GM23248 (cell line): Measurements from ENCODE around the gene MRPL14. TPM values are rescaled to one million over a fixed set of nuclear protein-coding genes. Genes with fewer than 3 reads are reported as not detected.
"Not testable (repeated sequence)": the region's sequence is repeated elsewhere in the genome, so short reads cannot be mapped to it uniquely, and the experiment has no call there.

Experiments
- DNase-seq: peaks from one replicate; pipeline ENCODE4 v3.0.0-alpha.2; 2015
- H2AFZ ChIP-seq: fragments of 200-600 bp; sonication (generic); 2 replicates; pipeline ENCODE4 v1.6.1; 2016; ENCODE audit warnings: antibody characterized with exemption
- H3F3A ChIP-seq: fragments of 200-600 bp; sonication (generic); 2 replicates; pipeline ENCODE4 v1.6.1; 2016; ENCODE audit warnings: mild to moderate bottlenecking, antibody characterized with exemption, mixed run types; ENCODE audit not compliant: insufficient read depth
- H3K27ac ChIP-seq: fragments of 200-600 bp; sonication (generic); 2 replicates; pipeline ENCODE4 v1.5.1; 2016; ENCODE audit warnings: mild to moderate bottlenecking
- H3K27me3 ChIP-seq: fragments of 200-600 bp; sonication (generic); replicated peaks from 2 replicates; pipeline ENCODE4 v1.6.1; 2016; ENCODE audit warnings: mild to moderate bottlenecking; ENCODE audit not compliant: insufficient read depth
- H3K36me3 ChIP-seq: fragments of 200-600 bp; sonication (generic); 2 replicates; pipeline ENCODE4 v1.6.1; 2016; ENCODE audit warnings: low read depth, mild to moderate bottlenecking
- H3K4me1 ChIP-seq: fragments of 200-600 bp; sonication (generic); 2 replicates; pipeline ENCODE4 v1.6.1; 2016; ENCODE audit warnings: mild to moderate bottlenecking; ENCODE audit not compliant: insufficient read depth
- H3K4me2 ChIP-seq: fragments of 200-600 bp; sonication (generic); one replicate; pipeline ENCODE4 v1.6.1; 2016; ENCODE audit warnings: mild to moderate bottlenecking; ENCODE audit not compliant: unreplicated experiment
- H3K4me3 ChIP-seq: fragments of 200-600 bp; sonication (generic); 2 replicates; pipeline ENCODE4 v1.5.1; 2016; ENCODE audit warnings: mild to moderate bottlenecking
- H3K79me2 ChIP-seq: fragments of 200-600 bp; sonication (generic); 2 replicates; pipeline ENCODE4 v1.6.1; 2016; ENCODE audit warnings: mild to moderate bottlenecking; ENCODE audit not compliant: insufficient read depth
- H3K9ac ChIP-seq: fragments of 200-600 bp; sonication (generic); 2 replicates; pipeline ENCODE4 v1.6.1; 2016; ENCODE audit warnings: mild to moderate bottlenecking
- H3K9me2 ChIP-seq: fragments of 200-600 bp; sonication (generic); 2 replicates; pipeline ENCODE4 v1.6.1; 2016; ENCODE audit warnings: mixed run types, mild to moderate bottlenecking, moderate library complexity; ENCODE audit not compliant: insufficient read depth
- H3K9me3 ChIP-seq: fragments of 200-600 bp; sonication (generic); one replicate; pipeline ENCODE4 v1.6.1; 2017; ENCODE audit warnings: low read depth
- H4K20me1 ChIP-seq: fragments of 200-600 bp; sonication (generic); 2 replicates; pipeline ENCODE4 v1.6.0; 2016; ENCODE audit not compliant: insufficient read depth
- EZH2 ChIP-seq: fragments of 200-600 bp; sonication (generic); IDR thresholded peaks from 2 replicates; pipeline ENCODE4 v1.6.1; 2018; ENCODE audit warnings: antibody characterized with exemption, mild to moderate bottlenecking; ENCODE audit not compliant: insufficient read depth, poor library complexity, severe bottlenecking
- EZH2phosphoT487 ChIP-seq: fragments of 200-600 bp; sonication (generic); IDR thresholded peaks from 2 replicates; pipeline ENCODE4 v1.6.1; 2018; ENCODE audit warnings: antibody characterized with exemption, moderate library complexity, mild to moderate bottlenecking, low read depth; ENCODE audit not compliant: insufficient read depth
- WGBS, 2 experiments: methylation state at CpG; one replicate each; pipeline ENCODE4 v1.1.6; 2015 to 2017; ENCODE audit warnings: low lambda C conversion rate in 2 of 2, low coverage in 1 of 2; ENCODE audit errors: missing lambda C conversion rate in 2 of 2; 5-methylcytosine and 5-hydroxymethylcytosine counted together
- in situ Hi-C: fragments of 300-500 bp; cut with MboI; formaldehyde crosslinking; loops from 2 replicates; pipeline ENCODE4 v1.15.0; 2020
- polyA plus RNA-seq: library from polyadenylated mRNA; unstranded; fragments of >200 nt; fragmentation: Nextera tagmentation; extraction: Ambion mirVana; gene quantifications from 2 replicates; pipeline ENCODE4 v1.2.1, GENCODE V29; 2016
- total RNA-seq: library from RNA; depleted of rRNA; stranded (reverse); fragments of >200 nt; shearing (Covaris generic); gene quantifications from 2 replicates; pipeline ENCODE4 v1.2.3, GENCODE V29; 2014

Gene MRPL14
- total and polyA plus RNA-seq, 2 experiments from 2014 or later, result 47.6 to 91.2 TPM

DNA sequence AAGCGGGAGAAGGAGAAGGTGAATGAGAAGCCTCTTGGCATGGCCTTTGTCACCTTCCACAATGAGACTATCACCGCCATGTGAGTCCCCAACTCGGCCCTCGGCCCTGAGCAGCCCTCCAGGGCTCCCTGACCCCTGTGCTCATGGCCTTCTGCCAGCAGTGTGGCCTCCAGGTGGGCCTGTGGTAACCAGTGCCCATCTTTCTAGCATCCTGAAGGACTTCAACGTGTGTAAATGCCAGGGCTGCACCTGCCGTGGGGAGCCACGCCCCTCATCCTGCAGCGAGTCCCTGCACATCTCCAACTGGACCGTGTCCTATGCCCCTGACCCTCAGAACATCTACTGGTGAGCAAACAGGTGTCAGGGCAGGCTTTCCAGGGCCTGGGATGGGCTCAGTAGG is 21.1 kb upstream of the MRPL14 start:
- H3F3A ChIP-seq, result peaks cover 4% of the 10 kb centered on the region; the same call in 1 of the 2 replicates
- H4K20me1 ChIP-seq, result no peaks in the 10 kb centered on the region
- no peaks in the 10 kb centered on the region for H3K79me2 ChIP-seq
- no peak overlapping the region for H3K27ac ChIP-seq
- in situ Hi-C loops, result no loop called here
- no peaks in the 10 kb centered on the region for H3K4me1 ChIP-seq
- no peak for DNase-seq
- TF ChIP-seq EZH2phosphoT487 (no peak), EZH2 (no peak)
- H3K4me3 ChIP-seq, result no peak overlapping the region
- H2AFZ ChIP-seq, result no peak overlapping the region
- no peak overlapping the region for H3K4me2 ChIP-seq
- H3K9ac ChIP-seq, result no peak overlapping the region
- no peaks in the 10 kb centered on the region for H3K36me3 ChIP-seq
- no peaks in the 10 kb centered on the region for H3K9me3 ChIP-seq
- H3K9me2 ChIP-seq, result no peaks in the 10 kb centered on the region
- H3K27me3 ChIP-seq, result no peaks in the 10 kb centered on the region
- WGBS, 2 experiments, result 81 to 88% methylated on average over 9 of the region's 9 CpGs

DNA sequence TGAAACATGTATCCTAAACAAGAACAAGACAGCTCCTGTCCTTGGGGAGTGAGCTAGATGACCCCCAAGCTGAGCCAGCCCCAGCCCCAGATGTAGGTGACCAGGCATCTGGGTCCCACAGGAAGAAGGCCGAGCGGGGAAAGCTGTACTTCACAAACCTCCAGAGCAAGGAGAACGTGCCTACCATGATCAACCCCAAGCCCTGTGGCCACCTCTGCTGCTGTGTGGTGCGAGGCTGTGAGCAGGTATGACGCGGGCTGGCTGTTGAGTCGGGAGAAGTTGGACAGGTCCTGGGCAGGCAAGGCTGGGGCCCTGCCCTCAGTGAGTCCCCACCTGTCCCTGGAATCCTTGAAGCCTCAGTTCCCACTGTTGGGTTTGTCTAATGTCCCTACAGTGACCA is 20.0 kb upstream of the MRPL14 start:
- H3K36me3 ChIP-seq, result no peaks in the 10 kb centered on the region
- DNase-seq, result no peak
- H3K9me2 ChIP-seq, result no peaks in the 10 kb centered on the region
- WGBS, 2 experiments, result 86 to 91% methylated on average over 7 of the region's 7 CpGs
- no peak overlapping the region for H3K27ac ChIP-seq
- TF ChIP-seq EZH2phosphoT487, result no peak
- TF ChIP-seq EZH2, result no peak
- in situ Hi-C loops, result no loop called here
- H4K20me1 ChIP-seq, result no peaks in the 10 kb centered on the region
- no peak overlapping the region for H2AFZ ChIP-seq
- no peaks in the 10 kb centered on the region for H3K9me3 ChIP-seq
- H3K27me3 ChIP-seq, result no peaks in the 10 kb centered on the region
- H3K4me2 ChIP-seq, result no peak overlapping the region
- peaks cover 4% of the 10 kb centered on the region; the same call in 1 of the 2 replicates for H3F3A ChIP-seq
- no peak overlapping the region for H3K4me3 ChIP-seq
- no peaks in the 10 kb centered on the region for H3K4me1 ChIP-seq
- H3K79me2 ChIP-seq, result no peaks in the 10 kb centered on the region
- H3K9ac ChIP-seq, result no peak overlapping the region

DNA sequence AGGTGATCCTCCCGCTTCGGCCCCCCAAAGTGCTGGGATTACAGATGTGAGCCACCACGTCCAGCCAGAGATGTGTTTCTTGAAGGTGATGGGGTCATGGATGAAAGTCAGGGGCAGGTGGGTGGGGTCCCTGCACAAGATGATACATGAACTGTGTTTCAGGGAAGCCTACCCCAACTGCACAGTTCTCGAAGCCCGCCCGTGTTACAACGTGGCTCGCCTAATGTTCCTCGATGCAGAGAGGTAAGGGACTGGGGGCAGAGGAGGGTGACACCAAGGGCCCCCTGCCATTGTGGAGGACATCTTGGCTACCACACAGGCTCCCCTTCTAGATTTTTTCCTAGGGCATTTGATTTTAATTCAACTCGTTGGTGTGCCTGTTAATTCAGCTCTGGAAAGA is 19.4 kb upstream of the MRPL14 start:
- H3K27ac ChIP-seq, result no peak overlapping the region
- TF ChIP-seq EZH2 (no peak), EZH2phosphoT487 (no peak)
- in situ Hi-C loops, result no loop called here
- H3K9me3 ChIP-seq, result no peaks in the 10 kb centered on the region
- no peaks in the 10 kb centered on the region for H3K36me3 ChIP-seq
- H3K9ac ChIP-seq, result no peak overlapping the region
- no peaks in the 10 kb centered on the region for H3K4me1 ChIP-seq
- H2AFZ ChIP-seq, result no peak overlapping the region
- 81 to 89% methylated on average over 10 of the region's 10 CpGs for WGBS, 2 experiments
- no peaks in the 10 kb centered on the region for H4K20me1 ChIP-seq
- no peaks in the 10 kb centered on the region for H3K79me2 ChIP-seq
- H3K4me2 ChIP-seq, result no peak overlapping the region
- no peaks in the 10 kb centered on the region for H3K9me2 ChIP-seq
- H3K4me3 ChIP-seq, result no peak overlapping the region
- DNase-seq, result no peak
- no peaks in the 10 kb centered on the region for H3K27me3 ChIP-seq
- H3F3A ChIP-seq, result peaks cover 4% of the 10 kb centered on the region; the same call in 1 of the 2 replicates

DNA sequence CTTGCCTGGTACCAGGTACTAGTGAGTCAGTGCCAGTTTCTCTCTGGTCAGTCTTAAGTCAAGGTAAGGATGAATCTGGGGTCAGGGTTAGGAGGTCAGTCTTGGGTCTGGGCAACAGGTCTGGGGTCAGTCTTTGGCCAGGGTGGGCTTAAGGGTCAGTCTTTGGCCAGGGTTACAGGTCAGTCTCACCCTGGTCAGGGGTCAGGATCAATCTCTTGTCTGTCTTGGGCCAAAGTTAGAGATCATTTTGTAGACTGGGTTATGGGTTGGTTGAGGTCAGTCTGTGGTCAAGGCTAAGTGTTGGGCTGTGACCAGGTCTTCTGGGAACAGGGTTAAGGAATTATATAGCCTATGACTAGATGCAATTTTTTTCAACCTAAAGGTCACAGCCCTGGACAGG is 18.6 kb upstream of the MRPL14 start:
- TF ChIP-seq EZH2, result no peak
- TF ChIP-seq EZH2phosphoT487, result no peak
- Histone ChIP-seq H3K4me1 (no peaks in the 10 kb centered on the region), H3K9me2 (no peaks in the 10 kb centered on the region), H3F3A (no peaks in the 10 kb centered on the region), H2AFZ (no peak overlapping the region), H3K9ac (no peak overlapping the region), H3K27me3 (no peaks in the 10 kb centered on the region), H3K27ac (no peak overlapping the region), H3K4me2 (no peak overlapping the region), H4K20me1 (no peaks in the 10 kb centered on the region), H3K79me2 (no peaks in the 10 kb centered on the region), H3K9me3 (no peaks in the 10 kb centered on the region), H3K4me3 (no peak overlapping the region), H3K36me3 (0 out of 2 replicates have a peak, but pooled peaks cover 2% of the 10 kb centered on the region)
- in situ Hi-C loops, result no loop called here
- DNase-seq, result no peak

DNA sequence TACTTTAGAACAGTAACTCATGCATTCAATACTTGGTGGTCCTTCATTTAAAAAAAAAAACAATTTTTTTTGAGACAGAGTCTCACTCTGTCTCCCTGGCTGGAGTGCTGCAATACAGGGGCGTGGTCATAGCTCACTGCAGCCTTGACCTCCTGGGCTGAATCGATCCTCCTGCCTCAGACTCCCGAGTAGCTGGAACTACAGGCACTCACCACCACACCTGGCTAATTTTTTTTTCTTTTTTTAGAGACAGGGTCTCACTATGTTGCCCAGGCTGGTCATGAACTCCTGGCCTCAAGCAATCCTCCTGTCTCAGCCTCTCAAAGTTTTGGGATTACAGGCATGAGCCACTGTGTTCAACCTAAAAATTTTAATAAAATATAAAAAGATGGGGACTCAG is 17.3 kb upstream of the MRPL14 start:
- H3F3A ChIP-seq, H3K79me2 ChIP-seq, H3K9me3 ChIP-seq, H4K20me1 ChIP-seq, H3K9ac ChIP-seq, in situ Hi-C loops, H3K36me3 ChIP-seq, H3K27ac ChIP-seq, H2AFZ ChIP-seq, H3K4me3 ChIP-seq, DNase-seq, H3K4me1 ChIP-seq, H3K27me3 ChIP-seq, H3K9me2 ChIP-seq, H3K4me2 ChIP-seq: not testable (repeated sequence)
- WGBS, 2 experiments, result 48 to 52% methylated on average over 3 of the region's 3 CpGs
